Thoracic aorta (tissue), 2 donors: ENCODE results near the gene TK2. TPM values are rescaled to one million over a fixed set of nuclear protein-coding genes. Genes with fewer than 3 reads are reported as not detected.

Source experiments
- ATAC-seq: fragments of 150-250 bp; one replicate; pipeline ENCODE4 v1.8.0; 2017; ENCODE audit warnings: low read depth; ENCODE audit not compliant: insufficient number of reproducible peaks, low FRiP score
- DNase-seq: peaks from one replicate; pipeline ENCODE4 v3.0.0-alpha.2; 2020; ENCODE audit warnings: low spot score
- H3K27ac ChIP-seq, 2 donors: fragments of 200-600 bp; sonication (generic); 1 replicate in 1 of 2; 2 replicates in 1 of 2; pipeline ENCODE4 v1.5.1; 2016; ENCODE audit warnings: mild to moderate bottlenecking in 2 of 2, moderate library complexity in 2 of 2
- H3K27me3 ChIP-seq: fragments of 200-600 bp; sonication (generic); replicated peaks from 2 replicates; pipeline ENCODE4 v1.6.0; 2016; ENCODE audit warnings: mild to moderate bottlenecking; ENCODE audit not compliant: insufficient read depth
- H3K36me3 ChIP-seq: fragments of 200-600 bp; sonication (generic); one replicate; pipeline ENCODE4 v1.5.1; 2016
- H3K4me1 ChIP-seq, 2 donors: fragments of 200-600 bp; sonication (generic); 1 replicate in 1 of 2; 2 replicates in 1 of 2; pipeline versions ENCODE4 v1.5.1 to v1.6.0; 2016; ENCODE audit warnings: low read depth in 2 of 2, mild to moderate bottlenecking in 1 of 2; ENCODE audit not compliant: control insufficient read depth in 1 of 2
- H3K4me3 ChIP-seq: fragments of 200-600 bp; sonication (generic); 2 replicates; pipeline ENCODE4 v1.5.1; 2016; ENCODE audit warnings: mild to moderate bottlenecking
- H3K9me3 ChIP-seq: fragments of 200-600 bp; sonication (generic); 2 replicates; pipeline ENCODE4 v1.5.1; 2016
- CTCF ChIP-seq: fragments of 200-600 bp; sonication (generic); IDR thresholded peaks from one replicate; pipeline ENCODE4 v1.5.1; 2019; ENCODE audit warnings: antibody characterized with exemption
- total RNA-seq, 2 donors: library from RNA; depleted of rRNA; stranded (reverse); fragments of >200 nt; gene quantifications; one replicate each; pipeline versions ENCODE4 v1.1.0 to v1.2.3, GENCODE V29; 2016

Gene TK2
- total RNA-seq, 2 donors from 2014 or later = 41.7 to 55.5 TPM

GRCh38 chr16:66541388-66542355 is 8.2 kb downstream of the TK2 start:
- Histone ChIP-seq H3K27ac (no peak overlapping the region), H3K9me3 (no peaks in the 10 kb centered on the region), H3K36me3 (peaks cover 18% of the 10 kb centered on the region), H3K4me1 (peaks cover 0 to 1% of the 10 kb centered on the region in 2 donors), H3K4me3 (no peak overlapping the region), H3K27me3 (no peaks in the 10 kb centered on the region)
- DNase-seq (no peak), ATAC-seq (no peak)
- TF ChIP-seq CTCF = no peak

GRCh38 chr16:66539623-66540469 is 10.1 kb downstream of the TK2 start:
- no peak for TF ChIP-seq CTCF
- Histone ChIP-seq H3K27me3 (no peaks in the 10 kb centered on the region), H3K9me3 (no peaks in the 10 kb centered on the region), H3K4me1 (no peaks in the 10 kb centered on the region), H3K27ac (no peak overlapping the region), H3K4me3 (no peak overlapping the region), H3K36me3 (peaks cover 30% of the 10 kb centered on the region)
- no peak for DNase-seq
- ATAC-seq = no peak

- Histone ChIP-seq H3K36me3 (peaks cover 25% of the 10 kb centered on the region), H3K9me3 (no peaks in the 10 kb centered on the region), H3K4me3 (no peak overlapping the region), H3K27me3 (no peaks in the 10 kb centered on the region), H3K4me1 (no peaks in the 10 kb centered on the region), H3K27ac (no peak overlapping the region)
- DNase-seq = no peak
- TF ChIP-seq CTCF = no peak
- no peak for ATAC-seq
Observed at GRCh38 chr16:66538910-66539309, 11.0 kb downstream of the TK2 start.

- Histone ChIP-seq H3K4me1 (no peaks in the 10 kb centered on the region), H3K27me3 (no peaks in the 10 kb centered on the region), H3K36me3 (peaks cover 23% of the 10 kb centered on the region), H3K27ac (no peak overlapping the region), H3K4me3 (no peak overlapping the region), H3K9me3 (no peaks in the 10 kb centered on the region)
- ATAC-seq = no peak
- TF ChIP-seq CTCF = no peak
- no peak for DNase-seq
Observed at GRCh38 chr16:66537236-66537635, 12.7 kb downstream of the TK2 start.

- H3K4me3 ChIP-seq = no peak overlapping the region
- no peaks in the 10 kb centered on the region for H3K4me1 ChIP-seq
- H3K36me3 ChIP-seq = peaks cover 23% of the 10 kb centered on the region
- no peak for DNase-seq
- no peak for ATAC-seq
- TF ChIP-seq CTCF = no peak
- no peak overlapping the region for H3K27ac ChIP-seq
- H3K27me3 ChIP-seq = no peaks in the 10 kb centered on the region
- no peaks in the 10 kb centered on the region for H3K9me3 ChIP-seq
Observed at GRCh38 chr16:66536525-66536924, 13.4 kb downstream of the TK2 start.
